Stimulated activated CD8-positive, alpha-beta memory T cell treated with anti-CD3 and anti-CD28 coated beads, Interleukin-4, amount 100 ng/mL, for 24 hours (primary cell): ENCODE results near the gene SLC35E4.
A peak's percentile ranks its signal among the peaks of the same experiment; 100 is the strongest.

ENCODE experiments used
- DNase-seq: peaks from one replicate; pipeline ENCODE4 v3.0.0-alpha.2; 2020; ENCODE audit warnings: low read depth

Gene SLC35E4

GRCh38 chr22:30691204-30691603 is 55.6 kb downstream of the SLC35E4 start:
- no peak for DNase-seq

- DNase-seq: peak; percentile 31
Measured at GRCh38 chr22:30694171-30694639, 58.6 kb downstream of the SLC35E4 start.

GRCh38 chr22:30694640-30695350 is 59.2 kb downstream of the SLC35E4 start, which contains the start of gene OSBP2:
Gene OSBP2, plus strand, starts transcription at chr22:30694874. Its CDS starts 36 bp downstream, at chr22:30694910.
- DNase-seq: peak; percentile 3

- DNase-seq: no peak
Measured at GRCh38 chr22:30695351-30695851, 59.8 kb downstream of the SLC35E4 start.

- no peak for DNase-seq
Measured at GRCh38 chr22:30695871-30696655, 60.5 kb downstream of the SLC35E4 start.
